Loucy (cell line): ENCODE data around the gene CCDC28A.

Source experiments
- EZH2phosphoT487 ChIP-seq: fragments of 200-600 bp; IDR thresholded peaks from 2 replicates; pipeline ENCODE4 v1.6.1; 2018; ENCODE audit warnings: antibody characterized with exemption, mild to moderate bottlenecking, moderate library complexity, borderline replicate concordance
- TF ChIP-seq, protein P1 (sequence below): fragments of 200-600 bp; sonication (generic); conservative IDR thresholded peaks from 2 replicates; pipeline ENCODE4 v1.5.1; 2014; ENCODE audit warnings: mild to moderate bottlenecking, antibody characterized with exemption, low read length

DNA sequence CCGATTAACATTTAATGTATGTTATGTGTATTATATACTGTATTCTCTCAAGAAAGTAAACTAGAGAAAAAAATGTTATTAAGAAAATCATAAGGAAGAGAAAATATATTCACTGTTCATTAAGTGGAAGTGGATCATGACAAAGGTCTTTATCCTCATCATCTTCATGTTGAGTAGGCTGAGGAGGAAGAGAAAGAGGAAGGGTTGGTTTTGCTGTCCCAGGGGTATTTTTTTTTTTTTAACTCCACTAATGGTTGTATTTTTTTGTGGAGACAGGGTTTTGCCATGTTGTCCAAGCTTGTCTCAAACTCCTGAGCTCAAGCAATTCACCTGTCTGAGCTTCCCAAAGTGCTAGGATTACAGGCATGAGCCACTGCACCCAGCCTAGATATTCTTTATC lies 33.3 kb downstream of the CCDC28A start:
- TF ChIP-seq EZH2phosphoT487, result no peak
- TF ChIP-seq, protein P1, sequence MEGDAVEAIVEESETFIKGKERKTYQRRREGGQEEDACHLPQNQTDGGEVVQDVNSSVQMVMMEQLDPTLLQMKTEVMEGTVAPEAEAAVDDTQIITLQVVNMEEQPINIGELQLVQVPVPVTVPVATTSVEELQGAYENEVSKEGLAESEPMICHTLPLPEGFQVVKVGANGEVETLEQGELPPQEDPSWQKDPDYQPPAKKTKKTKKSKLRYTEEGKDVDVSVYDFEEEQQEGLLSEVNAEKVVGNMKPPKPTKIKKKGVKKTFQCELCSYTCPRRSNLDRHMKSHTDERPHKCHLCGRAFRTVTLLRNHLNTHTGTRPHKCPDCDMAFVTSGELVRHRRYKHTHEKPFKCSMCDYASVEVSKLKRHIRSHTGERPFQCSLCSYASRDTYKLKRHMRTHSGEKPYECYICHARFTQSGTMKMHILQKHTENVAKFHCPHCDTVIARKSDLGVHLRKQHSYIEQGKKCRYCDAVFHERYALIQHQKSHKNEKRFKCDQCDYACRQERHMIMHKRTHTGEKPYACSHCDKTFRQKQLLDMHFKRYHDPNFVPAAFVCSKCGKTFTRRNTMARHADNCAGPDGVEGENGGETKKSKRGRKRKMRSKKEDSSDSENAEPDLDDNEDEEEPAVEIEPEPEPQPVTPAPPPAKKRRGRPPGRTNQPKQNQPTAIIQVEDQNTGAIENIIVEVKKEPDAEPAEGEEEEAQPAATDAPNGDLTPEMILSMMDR, result no peak
